Skeletal muscle cell (primary cell): ENCODE results near the gene ETNPPL.
A peak's percentile ranks its signal among the peaks of the same experiment; 100 is the strongest.
"Not testable (repeated sequence)": the region's sequence is repeated elsewhere in the genome, so short reads cannot be mapped to it uniquely, and the experiment has no call there.

Source experiments
- DNase-seq: peaks from one replicate; pipeline ENCODE4 v3.0.0-alpha.2; 2010; ENCODE audit warnings: low read depth
- H3K4me3 ChIP-seq: 2 replicates; pipeline ENCODE4 v1.5.1; 2011; ENCODE audit warnings: low read depth, mild to moderate bottlenecking, control low read depth, low read length, moderate library complexity

ETNPPL gene

DNA sequence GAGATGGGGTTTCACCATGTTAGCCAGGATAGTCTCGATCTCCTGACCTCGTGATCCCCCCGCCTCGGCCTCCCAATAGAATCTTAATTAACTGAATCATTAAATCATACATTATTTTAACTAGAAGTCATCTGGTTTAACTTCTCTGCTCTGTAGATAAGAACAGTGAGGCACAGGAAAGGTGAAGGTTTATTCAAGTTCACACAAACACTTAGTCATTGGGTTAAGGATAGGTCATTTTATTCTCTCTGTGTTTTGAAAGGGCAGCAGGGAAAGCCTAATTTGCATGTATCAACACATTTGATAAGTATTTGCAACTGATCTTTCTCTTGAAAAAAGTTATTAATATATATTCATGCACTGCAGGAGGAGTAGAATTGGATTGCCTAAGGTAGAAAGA, 1.1 kb upstream of the ETNPPL start:
- H3K4me3 ChIP-seq: no peak overlapping the region
- DNase-seq: no peak

DNA sequence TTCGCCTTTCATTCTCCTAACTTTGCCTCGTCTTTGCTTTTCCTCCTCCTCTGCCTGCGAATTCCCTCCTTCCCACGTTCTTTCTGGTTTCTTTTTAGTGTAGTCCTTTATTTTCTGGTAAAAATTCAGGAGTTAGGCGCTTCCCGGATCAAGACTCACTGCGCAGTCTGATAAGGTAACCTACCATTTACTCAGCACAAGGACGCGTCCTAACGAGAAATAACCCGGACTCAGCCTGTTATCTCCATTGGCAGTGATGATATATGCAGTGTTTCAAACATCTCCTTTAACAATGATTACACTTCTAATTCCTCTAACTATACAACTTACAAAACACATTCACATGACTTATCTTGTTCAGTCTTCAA, 357 bp upstream of the ETNPPL start:
- H3K4me3 ChIP-seq: peak overlapping the region; percentile 52
- no peak for DNase-seq

DNA sequence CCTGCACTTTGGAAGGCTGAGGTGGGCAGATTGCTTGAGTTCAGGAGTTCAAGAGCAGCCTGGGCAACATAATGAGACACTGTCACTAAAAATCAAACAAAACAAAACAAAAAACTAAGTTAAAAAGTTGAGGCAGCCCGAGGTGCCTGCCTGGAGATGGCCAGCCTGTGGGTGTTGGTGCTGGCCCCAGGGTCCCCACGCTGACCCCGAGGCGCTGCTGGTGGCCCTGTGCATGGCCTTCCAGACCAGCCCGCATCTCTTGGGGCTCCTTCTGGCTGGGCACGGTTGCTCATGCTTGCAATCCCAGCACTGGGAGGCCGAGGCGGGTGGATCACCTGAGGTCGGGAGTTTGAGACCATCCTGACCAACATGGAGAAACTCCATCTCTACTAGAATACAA, 4.4 kb downstream of the ETNPPL start:
- no peak overlapping the region for H3K4me3 ChIP-seq
- DNase-seq: no peak

DNA sequence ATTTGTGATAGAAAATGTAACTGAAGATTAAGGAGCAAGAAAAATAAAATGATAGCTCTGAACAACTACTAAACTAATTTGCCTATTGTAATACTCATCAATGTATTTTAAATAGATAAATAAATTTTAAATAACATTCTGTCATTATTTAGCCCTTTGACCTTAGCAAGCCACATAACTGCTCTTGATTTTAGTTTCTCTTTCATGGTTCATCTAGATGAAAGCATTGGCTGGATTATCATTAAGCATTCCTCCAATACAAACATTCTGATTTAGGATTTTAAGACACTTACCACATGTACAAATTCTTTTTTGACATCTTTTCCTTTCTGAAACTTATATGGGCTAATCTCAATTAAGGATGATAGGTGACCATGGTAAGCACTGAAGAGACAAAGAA, 8.5 kb downstream of the ETNPPL start:
- H3K4me3 ChIP-seq: no peak overlapping the region
- no peak for DNase-seq

DNA sequence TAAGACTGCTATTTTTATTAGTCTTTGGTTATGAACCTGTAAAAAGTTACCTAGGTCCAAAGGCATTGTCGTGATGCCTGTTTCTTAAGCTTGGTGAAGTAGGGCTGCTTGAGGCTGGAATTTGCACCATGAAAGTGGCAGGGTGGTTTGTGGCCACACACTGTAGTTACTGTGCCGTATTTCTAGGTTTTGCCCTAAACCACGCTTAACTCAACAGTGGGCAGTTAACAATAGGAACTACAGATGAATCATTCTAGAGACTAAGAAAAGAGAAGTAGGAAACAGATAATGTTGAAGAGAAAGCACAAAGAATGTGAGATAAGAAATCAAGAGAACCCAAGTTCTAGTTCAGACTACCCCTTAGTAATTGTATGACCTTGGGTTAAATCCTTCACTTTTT, 11.5 kb downstream of the ETNPPL start:
- DNase-seq: no peak

DNA sequence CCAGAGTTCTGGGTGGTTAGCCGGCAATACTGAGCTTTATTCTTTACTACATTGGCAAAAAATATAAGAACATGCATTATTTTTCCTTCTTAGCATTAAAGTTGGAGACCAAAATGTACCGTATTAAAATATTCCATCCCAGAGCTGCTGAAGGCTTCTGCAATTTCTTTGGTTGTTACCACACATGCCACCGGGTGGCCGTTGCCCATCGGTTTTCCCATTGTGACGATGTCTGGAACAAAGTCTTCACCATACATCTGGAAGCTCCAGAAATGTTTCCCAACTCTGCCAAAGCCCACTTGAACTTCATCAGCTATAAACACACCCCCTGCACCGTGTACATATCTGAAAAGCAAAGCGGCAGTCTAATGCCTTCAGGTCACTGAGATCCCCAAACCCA, 13.7 kb downstream of the ETNPPL start:
- no peak for DNase-seq
- H3K4me3 ChIP-seq: no peak overlapping the region

More for the DNA sequence above, 11.5 kb downstream of the ETNPPL start:
- no peak overlapping the region for H3K4me3 ChIP-seq

DNA sequence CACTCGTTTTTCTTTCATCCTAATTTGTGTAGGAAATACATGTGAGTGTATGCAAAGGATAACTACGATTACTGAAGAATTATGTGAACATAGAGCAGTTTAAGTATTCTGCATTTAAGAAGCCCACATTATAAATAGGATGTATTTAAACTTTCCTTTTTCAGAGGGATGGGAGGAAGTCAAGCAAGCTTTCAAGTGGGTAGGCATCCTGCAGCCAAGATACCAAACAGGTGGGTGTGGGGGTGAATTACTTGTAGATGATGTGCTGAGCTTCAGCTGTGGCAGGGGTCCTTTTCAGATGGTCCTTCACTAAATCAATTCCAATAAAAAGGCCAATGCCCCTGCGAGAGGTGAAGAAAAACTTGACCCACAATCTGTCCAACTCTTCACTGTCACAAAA, 16.3 kb downstream of the ETNPPL start:
- no peak for DNase-seq

DNA sequence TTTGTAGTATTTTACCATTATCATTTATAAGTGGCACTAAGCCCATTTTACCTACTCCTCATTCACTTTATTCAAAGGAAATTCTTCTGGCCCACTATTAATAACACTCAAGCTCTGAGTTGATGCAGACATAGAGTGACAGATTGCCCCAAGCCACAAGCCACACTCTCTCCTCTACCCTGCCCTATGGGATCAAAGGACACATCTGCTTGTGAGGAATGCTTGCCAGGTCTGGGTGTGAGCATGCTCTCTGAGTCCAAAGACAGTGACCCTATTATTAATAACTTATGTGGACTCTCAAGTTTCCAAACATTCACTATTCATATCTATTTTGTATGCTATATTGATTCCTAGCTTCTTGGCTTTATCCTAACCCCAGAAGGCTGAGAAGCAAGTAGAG, 18.5 kb downstream of the ETNPPL start:
- DNase-seq: no peak
- H3K4me3 ChIP-seq: no peak overlapping the region

More for the DNA sequence above, 16.3 kb downstream of the ETNPPL start:
- H3K4me3 ChIP-seq: no peak overlapping the region

DNA sequence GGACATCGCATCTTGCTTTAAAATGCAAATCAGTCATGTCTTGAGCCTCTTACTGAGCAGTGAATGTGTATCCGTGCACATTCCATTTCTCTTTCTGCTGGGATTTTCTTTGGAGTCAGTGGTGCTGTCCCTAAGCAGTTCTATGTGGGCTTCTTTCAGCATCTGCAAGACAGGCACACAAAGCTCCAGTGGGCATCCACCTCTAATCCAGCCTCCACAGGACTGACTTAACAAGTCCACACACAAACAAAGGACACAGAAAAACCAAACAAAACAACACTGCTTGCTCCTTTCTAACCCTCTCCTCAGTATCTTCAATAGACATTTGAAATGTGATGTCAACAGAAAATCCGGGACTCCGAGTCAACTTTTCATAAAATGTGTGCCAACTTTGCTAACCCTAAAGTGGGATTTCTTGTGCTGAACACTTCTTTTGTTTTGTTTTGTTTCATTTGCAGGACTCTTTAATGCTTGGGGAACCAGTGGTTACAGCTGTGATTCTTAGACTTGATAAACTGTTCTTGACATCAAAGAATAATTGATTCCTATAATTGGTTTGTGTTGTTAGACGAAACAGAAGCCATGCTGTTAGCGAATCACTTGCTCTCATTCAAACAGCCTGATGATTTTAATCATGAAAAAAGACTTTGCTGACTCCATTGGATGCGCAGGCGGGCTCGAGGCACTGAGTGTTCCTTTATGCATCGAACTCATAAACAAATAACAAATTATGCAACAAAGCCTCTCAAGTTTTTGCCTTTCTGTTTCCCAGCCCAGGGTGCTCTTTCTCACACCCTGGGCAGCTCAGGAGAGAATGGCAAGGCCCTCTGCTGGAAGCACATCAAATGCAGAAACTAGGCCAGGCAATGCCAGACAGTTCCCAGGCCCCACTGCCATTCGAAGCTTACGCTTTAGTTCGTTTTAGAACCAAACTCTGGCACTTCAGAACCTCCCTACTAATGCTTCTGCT, 20.1 kb downstream of the ETNPPL start:
- no peak overlapping the region for H3K4me3 ChIP-seq
- DNase-seq: no peak

DNA sequence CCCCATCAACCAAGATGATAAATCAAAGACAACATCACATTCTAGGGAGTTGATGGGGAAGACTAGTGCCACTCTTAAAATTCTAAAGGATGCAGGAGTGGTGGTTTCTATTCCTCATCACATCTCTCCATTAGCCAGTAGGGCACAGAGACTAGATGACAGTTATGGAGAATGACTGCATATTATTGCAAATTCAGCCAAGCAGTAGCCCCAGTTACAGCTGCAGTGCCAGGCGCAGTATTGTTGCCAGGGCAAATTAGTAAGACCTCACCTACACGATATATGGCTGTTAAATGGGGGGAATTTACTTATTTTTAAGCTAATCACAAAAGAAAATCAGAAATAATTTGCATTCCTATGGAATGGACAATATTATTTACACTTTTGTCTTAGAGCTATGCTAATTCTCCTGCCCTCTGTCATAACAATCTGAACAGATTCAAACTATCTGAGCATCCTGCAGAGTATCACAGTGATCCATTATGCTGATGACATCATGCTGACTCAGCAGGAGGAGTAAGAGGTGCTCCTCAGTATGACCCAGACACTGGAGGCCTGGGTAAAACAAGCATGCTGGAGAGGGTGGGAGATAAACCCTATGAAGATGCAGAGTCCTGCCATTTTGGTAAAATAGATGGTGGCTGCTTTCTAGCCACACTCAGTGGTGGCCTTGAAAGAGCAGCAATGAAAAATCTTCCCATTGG, 24.7 kb downstream of the ETNPPL start:
- DNase-seq: peak; percentile 10
- no peak overlapping the region for H3K4me3 ChIP-seq

DNA sequence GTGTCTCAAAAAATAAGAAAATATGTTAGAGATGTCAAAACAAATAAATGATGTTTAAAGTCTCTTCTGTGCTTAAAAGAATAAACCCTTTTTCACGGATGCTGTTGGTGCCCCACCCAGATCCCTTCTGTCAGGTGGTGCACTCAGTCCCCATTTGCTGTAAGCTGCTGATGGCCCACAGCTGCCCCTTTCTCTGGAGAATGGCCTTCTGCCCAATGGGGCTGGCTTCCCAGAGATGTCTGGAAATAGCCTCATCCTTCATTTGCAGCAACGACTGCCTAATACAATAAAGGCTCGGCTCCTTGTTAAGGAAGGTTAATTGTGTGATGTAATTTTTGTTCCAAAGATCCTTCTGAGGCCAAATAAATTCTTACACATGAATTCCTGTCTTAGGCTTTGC, 31.8 kb downstream of the ETNPPL start:
- no peak for DNase-seq
- H3K4me3 ChIP-seq: no peak overlapping the region

DNA sequence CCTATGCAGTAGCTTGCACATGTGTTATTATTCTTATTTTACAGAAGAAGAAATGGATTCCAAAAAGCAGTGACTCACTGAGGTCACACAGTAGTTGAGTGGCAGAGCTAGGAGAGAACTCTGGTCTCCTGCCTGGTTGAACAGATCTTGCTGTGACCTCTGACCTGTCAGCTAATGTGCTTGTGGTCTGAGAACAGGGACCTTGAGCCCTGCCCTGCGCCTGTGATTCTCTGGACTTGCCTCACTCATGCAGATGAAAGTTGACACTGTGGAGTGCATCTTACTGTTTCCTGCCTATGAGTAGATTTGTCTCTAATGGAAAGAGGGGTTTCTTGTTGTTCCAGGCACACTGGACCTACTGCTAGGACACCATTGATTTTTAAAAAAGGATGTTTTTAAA, 32.3 kb downstream of the ETNPPL start:
- H3K4me3 ChIP-seq: no peak overlapping the region
- DNase-seq: no peak

DNA sequence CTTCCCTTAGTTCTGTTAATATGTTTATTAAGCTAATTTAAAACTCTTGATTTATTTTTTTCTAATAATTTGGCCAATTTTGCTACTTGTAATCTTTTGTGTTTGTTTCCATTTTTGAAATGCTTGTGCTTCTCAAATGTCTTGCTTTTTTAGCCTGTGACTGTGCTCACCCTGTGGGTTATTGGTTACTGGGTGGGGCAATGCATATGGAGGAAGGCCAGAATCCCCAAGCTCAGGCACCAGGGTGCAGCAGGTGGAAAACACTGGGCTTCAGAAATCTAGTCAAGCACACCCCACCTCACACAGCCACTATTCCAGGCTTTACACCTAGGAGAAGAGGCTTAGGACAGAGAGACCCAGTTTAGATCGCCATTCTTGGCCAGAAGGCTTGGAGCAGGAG, 33.1 kb downstream of the ETNPPL start:
- no peak overlapping the region for H3K4me3 ChIP-seq
- DNase-seq: no peak

DNA sequence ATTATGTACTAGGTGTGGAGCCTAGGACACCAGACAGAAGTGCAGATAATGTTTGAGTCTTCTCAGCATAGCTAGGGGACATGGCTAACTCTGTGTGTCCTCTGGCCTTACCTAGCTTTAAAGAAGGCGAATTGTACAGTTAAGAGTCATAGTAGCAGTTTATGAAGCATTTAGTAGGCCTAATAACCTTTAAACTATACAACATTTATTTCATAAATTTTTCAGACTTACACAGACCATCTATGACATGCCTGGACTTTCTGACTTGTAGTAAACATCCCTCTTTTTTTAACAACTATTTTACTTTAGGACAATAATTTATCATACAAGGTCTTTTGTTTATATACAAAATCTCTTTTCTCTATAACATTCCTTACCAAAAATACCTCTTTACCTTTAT, 37.4 kb downstream of the ETNPPL start:
- H3K4me3 ChIP-seq: no peak overlapping the region
- DNase-seq: no peak

DNA sequence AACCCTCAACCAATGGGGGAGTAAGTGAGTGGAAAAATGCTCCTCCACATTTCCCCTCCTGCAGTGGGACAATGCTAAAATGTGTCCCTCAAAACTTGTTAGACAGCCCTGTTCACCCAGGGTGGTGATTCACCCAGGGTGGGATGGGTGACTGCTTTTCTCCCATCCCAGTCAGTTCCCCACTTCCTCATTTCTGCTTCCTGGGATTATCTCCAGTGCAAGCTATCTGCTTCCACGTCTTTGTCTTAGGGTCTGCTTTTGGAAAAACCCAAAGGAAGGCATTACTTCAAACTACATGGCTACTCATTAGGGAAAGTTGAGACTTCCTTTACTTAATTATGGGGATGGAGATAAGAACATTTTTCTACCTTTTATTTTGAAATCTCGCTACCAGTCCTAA, 45.5 kb downstream of the ETNPPL start:
- DNase-seq: no peak
- no peak overlapping the region for H3K4me3 ChIP-seq

DNA sequence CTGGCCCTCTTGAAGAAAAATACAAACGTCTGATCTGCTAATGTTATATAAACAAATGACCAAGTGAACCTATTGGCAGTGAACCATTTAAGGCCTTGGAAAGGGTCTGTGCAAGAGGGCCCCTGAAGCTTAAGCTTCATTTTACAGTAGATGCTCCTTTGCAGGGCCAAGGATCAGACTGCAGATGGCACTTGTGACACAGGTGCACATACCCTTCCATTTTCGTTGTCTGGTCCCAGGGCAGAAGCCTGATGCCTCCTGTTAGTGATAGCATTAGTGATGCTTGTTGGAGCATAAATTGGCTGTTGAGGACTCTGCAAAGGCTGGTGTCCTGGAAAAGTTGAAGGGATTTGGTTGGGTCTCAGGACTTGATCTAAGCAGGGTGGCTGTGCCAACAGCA, 46.5 kb downstream of the ETNPPL start:
- no peak overlapping the region for H3K4me3 ChIP-seq
- no peak for DNase-seq

DNA sequence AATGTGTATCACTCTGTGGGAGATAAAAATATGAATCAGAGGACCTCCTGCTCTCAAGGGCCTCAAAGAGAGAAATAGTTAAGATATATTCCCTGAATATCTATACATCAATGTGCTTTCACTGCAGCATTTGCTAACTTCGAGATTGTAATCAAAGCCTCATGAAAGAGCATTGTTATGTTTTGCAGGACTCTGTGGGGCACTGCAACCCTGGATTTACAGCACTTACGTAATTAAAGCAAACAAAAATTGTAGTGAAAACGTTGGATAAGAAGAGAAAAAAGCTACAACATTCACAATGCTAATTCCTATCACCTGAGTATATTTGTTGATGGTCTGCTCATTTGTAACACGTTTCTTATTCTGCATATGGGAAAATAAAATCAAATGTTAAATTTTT, 48.0 kb downstream of the ETNPPL start:
- H3K4me3 ChIP-seq: no peak overlapping the region
- no peak for DNase-seq

DNA sequence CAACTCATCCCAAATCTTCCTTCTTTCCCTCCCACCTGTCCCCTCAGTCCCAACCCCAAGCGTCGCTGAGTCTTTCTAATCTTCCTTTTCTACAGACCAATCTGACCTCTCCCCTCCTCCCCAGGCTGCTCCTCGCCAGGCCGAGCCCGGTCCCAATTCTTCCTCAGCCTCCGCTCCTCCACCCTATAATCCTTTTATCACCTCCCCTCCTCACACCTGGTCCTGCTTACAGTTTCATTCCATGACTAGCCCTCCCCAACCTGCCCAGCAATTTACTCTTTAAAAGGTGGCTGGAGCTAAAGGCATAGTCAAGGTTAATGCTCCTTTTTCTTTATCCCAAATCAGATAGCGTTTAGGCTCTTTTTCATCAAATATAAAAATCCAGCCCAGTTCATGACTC, 52.3 kb downstream of the ETNPPL start:
- DNase-seq, H3K4me3 ChIP-seq: not testable (repeated sequence)

DNA sequence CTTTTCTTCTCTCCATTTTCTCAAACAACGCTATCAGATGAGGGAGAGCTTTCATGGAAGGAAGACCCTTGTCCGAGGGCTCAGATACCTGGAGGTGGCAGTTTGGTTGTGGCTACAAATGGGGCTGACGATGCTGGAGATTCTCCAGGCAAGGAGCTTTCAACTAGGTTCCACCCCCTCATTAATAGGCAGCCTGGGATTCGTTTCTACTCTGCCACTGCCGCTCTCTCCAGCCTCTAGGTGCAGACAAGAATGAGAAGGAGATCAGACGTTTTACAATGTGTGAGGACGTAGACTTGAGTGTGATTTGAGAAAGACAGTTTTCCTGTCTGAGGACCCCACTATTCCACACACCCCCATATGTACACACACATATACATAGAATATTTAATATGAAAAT, 53.1 kb downstream of the ETNPPL start:
- DNase-seq: no peak
- H3K4me3 ChIP-seq: no peak overlapping the region

DNA sequence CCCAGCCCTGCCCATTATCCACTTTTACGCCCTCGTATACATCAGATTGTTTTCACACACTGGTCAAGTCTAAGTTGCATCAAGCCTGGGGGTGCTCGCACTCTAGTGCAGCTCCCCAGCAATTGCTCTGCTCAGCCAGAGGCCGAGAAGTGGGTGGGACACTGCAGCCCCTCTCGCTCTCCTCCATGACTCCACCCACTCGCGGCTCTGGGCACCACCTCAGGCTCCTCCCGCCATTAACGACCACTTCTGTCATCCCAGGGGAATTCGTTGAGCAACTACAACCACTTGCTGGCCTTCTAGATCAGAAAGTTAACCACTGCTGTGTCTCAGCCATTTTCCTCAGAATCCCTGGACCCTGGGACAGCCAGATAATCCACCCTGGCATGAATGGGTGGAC, 53.6 kb downstream of the ETNPPL start:
- DNase-seq: no peak
- no peak overlapping the region for H3K4me3 ChIP-seq

DNA sequence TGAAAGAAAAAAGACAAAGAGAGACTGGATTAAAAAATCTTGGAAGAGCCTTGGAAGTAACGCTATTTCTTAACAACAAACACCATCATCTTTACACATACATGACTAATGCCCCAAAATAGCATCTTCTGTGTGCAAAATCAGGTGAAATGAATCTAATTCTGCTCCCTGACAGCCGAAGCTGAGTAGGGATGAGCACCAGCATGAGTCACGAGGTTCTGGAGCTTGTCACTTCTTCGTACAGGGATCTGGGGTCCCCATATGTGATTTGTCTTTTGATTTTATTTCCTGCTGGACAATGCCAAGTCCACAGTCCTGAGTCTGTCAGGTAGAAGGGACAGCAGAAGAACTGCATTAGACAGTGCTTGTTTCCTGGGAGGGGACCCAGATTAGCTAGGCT, 56.6 kb downstream of the ETNPPL start:
- no peak for DNase-seq

More for the DNA sequence above, 56.6 kb downstream of the ETNPPL start:
- no peak overlapping the region for H3K4me3 ChIP-seq
